Loucy (cell line): Measurements from ENCODE around the gene LAMA5.

Source experiments
- EZH2phosphoT487 ChIP-seq: fragments of 200-600 bp; IDR thresholded peaks from 2 replicates; pipeline ENCODE4 v1.6.1; 2018; ENCODE audit warnings: antibody characterized with exemption, mild to moderate bottlenecking, moderate library complexity, borderline replicate concordance
- TF ChIP-seq, protein P1 (sequence below): fragments of 200-600 bp; sonication (generic); conservative IDR thresholded peaks from 2 replicates; pipeline ENCODE4 v1.5.1; 2014; ENCODE audit warnings: mild to moderate bottlenecking, antibody characterized with exemption, low read length

DNA sequence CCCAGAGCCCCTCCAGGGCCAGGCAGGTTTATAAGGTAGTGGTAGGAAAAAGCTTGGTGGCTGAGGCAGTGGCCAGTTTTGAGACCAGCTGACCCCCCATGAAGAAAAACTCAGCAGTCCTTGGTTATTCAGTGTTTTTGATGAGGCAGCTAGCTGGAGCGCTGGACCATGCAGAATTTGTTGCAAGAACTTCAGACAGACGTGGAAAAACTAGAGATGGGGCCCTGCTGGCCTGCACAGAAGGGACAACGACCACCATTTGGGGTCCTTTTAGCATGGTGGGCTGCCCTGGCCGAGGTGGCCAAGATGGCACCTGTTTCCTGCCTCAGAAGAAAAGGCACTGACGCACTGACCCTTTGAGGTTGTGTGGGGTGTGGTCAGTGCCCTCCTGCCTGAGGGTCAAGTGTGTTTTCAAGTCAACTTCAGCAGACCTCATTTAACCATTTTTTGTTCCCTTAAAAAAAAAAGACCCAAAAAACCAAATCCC, 22.5 kb upstream of the LAMA5 start:
- TF ChIP-seq, protein P1, sequence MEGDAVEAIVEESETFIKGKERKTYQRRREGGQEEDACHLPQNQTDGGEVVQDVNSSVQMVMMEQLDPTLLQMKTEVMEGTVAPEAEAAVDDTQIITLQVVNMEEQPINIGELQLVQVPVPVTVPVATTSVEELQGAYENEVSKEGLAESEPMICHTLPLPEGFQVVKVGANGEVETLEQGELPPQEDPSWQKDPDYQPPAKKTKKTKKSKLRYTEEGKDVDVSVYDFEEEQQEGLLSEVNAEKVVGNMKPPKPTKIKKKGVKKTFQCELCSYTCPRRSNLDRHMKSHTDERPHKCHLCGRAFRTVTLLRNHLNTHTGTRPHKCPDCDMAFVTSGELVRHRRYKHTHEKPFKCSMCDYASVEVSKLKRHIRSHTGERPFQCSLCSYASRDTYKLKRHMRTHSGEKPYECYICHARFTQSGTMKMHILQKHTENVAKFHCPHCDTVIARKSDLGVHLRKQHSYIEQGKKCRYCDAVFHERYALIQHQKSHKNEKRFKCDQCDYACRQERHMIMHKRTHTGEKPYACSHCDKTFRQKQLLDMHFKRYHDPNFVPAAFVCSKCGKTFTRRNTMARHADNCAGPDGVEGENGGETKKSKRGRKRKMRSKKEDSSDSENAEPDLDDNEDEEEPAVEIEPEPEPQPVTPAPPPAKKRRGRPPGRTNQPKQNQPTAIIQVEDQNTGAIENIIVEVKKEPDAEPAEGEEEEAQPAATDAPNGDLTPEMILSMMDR: no peak
- no peak for TF ChIP-seq EZH2phosphoT487
